Dermis blood vessel endothelial cell (primary cell): ENCODE measurements around the gene MANSC1. TPM values are rescaled to one million over a fixed set of nuclear protein-coding genes. Genes with fewer than 3 reads are reported as not detected.
"Not testable (repeated sequence)": the region's sequence is repeated elsewhere in the genome, so short reads cannot be mapped to it uniquely, and the experiment has no call there.

ENCODE experiments used
- DNase-seq: peaks from one replicate; pipeline ENCODE4 v3.0.0; 2010
- total RNA-seq: library from RNA; depleted of rRNA; stranded (reverse); fragments of >200 nt; gene quantifications from 2 replicates; pipeline ENCODE4 v1.2.3, GENCODE V29; 2014

Gene MANSC1
- total RNA-seq, 1 donor from 2014 or later: 6.8 TPM

- no peak for DNase-seq
Observed at GRCh38 chr12:12365446-12365802, 15.4 kb upstream of the MANSC1 start.

- no peak for DNase-seq
Observed at GRCh38 chr12:12364787-12365445, 14.9 kb upstream of the MANSC1 start.

DNA sequence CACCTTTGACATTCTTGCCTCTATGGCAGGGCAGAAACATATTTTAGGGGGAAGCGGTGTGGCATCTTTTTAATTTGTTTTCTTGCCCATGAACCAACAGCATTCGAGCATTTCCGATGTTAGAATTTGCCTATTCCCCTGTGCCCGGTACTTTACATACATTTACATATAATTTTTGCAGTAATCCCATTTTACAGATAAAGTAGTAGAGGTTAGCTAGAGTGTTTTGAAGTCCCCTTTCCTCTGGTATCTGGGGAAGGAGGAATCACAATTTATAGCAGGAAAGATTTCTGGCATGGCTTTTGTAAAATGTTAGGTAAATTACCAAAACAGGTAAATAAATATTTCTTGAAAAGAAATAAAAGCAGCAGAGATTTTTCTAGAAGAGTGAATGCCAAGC lies 8.5 kb upstream of the MANSC1 start:
- DNase-seq: no peak

- DNase-seq: no peak
Observed at GRCh38 chr12:12357719-12358461, 7.8 kb upstream of the MANSC1 start.

GRCh38 chr12:12356896-12357718 lies 7.1 kb upstream of the MANSC1 start, which contains the start of gene BORCS5:
Gene BORCS5, plus strand, starts transcription at chr12:12357078. Its CDS starts 374 bp downstream, at chr12:12357452.
- DNase-seq: peak; percentile 95

GRCh38 chr12:12356467-12356895 lies 6.4 kb upstream of the MANSC1 start:
- DNase-seq: no peak

DNA sequence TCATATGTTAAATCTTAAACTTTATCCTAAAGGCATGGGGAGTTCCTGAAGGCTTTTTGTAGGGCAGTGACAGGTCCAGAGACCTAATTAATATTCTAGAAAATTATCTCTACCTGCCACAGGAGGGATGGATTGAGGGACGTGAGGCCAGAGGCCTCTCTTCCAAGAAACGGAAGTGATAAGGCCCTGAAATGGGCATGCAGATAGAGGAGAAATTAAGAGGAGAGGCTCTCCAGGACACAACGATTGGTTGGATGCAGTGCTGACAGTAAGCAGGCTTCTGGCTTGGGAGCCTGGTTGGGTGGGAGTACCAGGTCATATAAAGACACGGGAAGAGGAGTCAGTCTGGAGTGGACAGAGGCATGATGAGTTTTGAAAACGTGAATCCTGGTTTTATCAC lies 3.8 kb upstream of the MANSC1 start:
- DNase-seq: no peak

GRCh38 chr12:12353276-12353675 lies 3.2 kb upstream of the MANSC1 start:
- no peak for DNase-seq

DNA sequence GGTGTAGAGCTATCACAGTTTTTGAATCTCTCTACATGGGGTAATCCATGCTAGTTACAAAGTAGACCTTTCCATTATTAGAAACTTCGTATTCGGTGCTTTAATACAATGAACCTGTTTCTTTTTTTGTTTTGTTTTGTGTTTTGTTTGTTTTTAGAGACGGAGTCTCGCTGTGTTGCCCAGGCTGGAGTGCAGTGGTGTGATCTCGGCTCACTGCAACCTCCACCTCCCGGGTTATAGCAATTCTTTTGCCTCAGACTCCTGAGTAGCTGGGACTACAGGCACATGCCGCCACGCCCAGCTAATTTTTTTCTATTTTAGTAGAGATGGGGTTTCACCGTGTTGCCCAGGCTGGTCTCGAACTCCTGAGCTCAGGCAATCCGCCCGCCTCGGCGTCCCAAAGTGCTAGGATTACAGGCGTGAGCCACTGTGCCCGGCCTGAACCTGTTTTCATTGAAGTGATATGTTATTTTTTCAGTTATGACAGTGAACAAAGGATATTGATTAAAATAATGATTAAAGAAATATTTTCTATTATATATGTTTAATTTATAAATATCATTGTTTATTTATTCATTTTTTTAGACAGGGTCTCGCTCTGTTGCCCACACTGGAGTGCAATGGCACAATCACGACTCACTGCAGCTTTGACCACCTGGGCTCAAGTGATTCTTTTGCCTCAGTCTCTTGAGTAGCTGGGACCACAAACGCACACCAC lies 1.6 kb upstream of the MANSC1 start:
- DNase-seq: not testable (repeated sequence)

DNA sequence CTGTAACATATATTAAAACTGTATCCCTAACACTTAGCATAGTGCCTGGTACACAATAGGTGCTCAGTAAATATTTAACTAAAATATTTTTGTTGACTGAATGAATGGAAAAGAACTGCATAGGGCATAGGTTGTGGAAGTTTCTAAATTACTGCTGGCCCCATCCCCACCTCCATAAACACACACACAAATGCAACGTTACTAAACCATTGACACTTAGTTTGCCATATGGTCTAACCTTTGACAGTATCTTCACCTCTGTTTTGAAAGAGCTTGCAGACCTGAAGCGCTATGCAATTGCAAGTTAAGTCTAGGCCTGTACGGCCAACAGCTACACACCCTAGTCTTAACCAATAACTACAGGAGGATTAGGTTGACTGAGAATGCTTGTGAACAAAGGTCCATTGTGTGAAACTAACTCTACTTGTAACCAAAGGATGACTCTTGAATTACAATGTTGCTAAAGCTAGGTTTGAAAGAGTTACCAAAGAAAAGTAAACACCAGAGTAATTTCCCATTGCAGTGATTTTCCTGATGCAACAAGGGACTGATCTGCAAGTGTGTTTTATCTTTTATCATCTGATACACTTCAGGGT lies 924 bp upstream of the MANSC1 start:
- no peak for DNase-seq

DNA sequence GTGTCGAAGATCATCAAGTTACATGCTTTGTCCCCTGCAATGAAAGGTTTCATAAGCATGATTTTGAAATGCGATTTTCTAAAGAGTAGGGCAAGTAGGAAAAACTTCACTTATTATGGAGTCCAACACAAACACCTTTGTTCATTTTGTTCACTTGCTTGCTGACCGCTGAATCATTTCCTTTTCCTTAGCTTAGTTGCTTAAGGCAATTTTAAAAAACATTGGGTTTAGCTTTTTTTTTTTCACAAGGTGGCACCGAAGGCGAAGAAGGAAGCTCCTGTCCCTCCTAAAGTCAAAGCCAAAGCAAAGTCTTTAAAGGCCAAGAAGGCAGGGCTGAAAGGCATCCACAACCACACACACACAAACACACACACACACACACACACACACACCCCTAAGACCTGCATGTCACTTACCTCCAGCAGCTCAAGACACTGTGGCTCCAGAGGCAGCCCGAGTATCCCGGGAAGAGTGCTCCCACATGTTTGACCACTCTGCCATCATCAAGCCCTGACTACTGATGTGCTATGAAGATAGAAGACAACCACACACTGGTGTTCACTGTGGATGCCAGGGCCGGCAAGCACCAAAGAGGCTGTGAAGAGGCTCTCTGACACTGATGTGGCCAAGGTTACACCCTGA lies 11.4 kb downstream of the MANSC1 start:
- DNase-seq: peak; percentile 91

- no peak for DNase-seq
Observed at GRCh38 chr12:12336511-12336910, 13.5 kb downstream of the MANSC1 start.

GRCh38 chr12:12336049-12336411 lies 14.0 kb downstream of the MANSC1 start:
- peak; percentile 62 for DNase-seq

GRCh38 chr12:12334367-12335040 lies 15.5 kb downstream of the MANSC1 start:
- DNase-seq: peak; percentile 80

GRCh38 chr12:12333407-12334366 lies 16.4 kb downstream of the MANSC1 start:
- peak; percentile 77 for DNase-seq

- DNase-seq: no peak
Observed at GRCh38 chr12:12331896-12332295, 18.1 kb downstream of the MANSC1 start.

- DNase-seq: no peak
Observed at GRCh38 chr12:12331244-12331771, 18.7 kb downstream of the MANSC1 start.

DNA sequence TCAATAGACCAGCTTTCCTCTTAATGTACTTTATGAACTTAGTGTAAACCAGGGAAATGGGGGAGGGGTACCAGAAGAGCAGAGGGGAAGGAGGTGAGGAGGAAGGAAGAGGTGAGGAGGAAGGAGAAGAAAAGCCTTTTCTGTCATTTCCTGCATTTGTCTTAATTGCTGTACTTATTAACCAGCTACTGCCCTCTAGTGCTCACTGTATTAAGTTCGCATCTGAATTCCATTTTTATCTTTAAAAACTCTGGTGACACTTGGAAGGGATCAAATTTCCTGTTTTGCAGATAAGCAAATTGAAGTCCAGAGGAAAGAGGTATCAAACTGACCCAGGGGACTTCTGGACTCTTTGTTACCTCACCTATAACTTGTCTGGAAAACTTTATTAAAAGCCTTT lies 22.2 kb downstream of the MANSC1 start:
- peak; percentile 81 for DNase-seq

DNA sequence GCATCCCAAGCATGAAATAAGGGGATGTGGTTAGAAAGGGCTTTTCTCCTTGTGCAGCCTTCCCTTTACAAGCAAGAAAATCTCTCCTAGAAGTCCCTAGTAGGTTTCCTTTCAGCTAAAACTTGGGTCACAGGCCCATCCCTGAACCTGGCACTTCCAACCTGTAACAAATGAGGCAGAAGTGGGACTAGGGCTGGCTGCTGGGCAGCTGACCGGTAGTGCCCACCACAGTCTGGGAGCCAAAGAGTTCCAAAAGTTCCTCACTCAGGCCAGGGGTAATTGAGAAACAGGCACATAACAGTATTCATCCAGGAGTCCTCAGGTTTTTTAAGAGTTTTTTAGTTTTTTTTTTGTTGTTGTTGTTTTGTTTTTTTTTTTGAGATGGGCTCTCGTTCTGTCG lies 23.8 kb downstream of the MANSC1 start:
- DNase-seq: no peak

- no peak for DNase-seq
Observed at GRCh38 chr12:12323591-12323990, 26.5 kb downstream of the MANSC1 start.
